ENCODE results near the gene BLOC1S3. TPM values are rescaled to one million over a fixed set of nuclear protein-coding genes. Genes with fewer than 3 reads are reported as not detected.

The BLOC1S3 gene
- total and polyA plus RNA-seq, 4 donors = 4.2 to 17.3 (median 8.1) TPM

DNA sequence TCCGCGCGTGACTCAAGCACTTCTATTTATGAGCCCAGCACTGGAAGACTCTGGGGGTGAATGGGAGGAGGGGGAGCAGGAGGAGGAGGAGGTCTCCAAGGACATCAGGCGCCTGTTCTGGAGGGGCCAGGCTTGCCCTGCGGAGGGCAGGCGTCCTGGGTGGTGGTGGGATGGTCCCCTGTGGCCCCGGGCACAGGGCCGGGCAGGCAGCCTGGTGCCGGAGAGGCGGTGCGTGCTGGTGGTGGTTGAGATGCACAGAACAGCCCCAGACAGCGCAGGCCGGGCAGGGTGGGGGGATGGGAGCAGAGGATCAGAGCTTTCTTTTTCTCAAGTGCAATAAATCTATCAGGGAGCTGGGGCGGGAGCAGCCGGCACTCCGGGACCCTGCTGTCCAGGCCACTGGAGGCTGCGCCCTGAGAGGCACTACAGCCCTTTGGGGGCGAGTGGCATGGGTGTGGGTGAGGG is 31.8 kb upstream of the BLOC1S3 start:
- TF ChIP-seq, protein P1, sequence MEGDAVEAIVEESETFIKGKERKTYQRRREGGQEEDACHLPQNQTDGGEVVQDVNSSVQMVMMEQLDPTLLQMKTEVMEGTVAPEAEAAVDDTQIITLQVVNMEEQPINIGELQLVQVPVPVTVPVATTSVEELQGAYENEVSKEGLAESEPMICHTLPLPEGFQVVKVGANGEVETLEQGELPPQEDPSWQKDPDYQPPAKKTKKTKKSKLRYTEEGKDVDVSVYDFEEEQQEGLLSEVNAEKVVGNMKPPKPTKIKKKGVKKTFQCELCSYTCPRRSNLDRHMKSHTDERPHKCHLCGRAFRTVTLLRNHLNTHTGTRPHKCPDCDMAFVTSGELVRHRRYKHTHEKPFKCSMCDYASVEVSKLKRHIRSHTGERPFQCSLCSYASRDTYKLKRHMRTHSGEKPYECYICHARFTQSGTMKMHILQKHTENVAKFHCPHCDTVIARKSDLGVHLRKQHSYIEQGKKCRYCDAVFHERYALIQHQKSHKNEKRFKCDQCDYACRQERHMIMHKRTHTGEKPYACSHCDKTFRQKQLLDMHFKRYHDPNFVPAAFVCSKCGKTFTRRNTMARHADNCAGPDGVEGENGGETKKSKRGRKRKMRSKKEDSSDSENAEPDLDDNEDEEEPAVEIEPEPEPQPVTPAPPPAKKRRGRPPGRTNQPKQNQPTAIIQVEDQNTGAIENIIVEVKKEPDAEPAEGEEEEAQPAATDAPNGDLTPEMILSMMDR (IDR thresholded peaks at IDR 0.05; ENCODE audit: control extremely low read depth, extremely low read depth) = no peak
- Histone ChIP-seq H3K27me3 (ENCODE audit: control insufficient read depth in 3 of 3, insufficient read depth in 3 of 3, low read length in 2 of 3) (peaks cover 0 to 7% (median 4%) of the 10 kb centered on the region in 3 donors), H3K27ac (ENCODE audit: low read depth in 1 of 2, low read length in 1 of 2) (no peak overlapping the region), H3K9ac (ENCODE audit: insufficient read depth in 1 of 2, low read length in 2 of 2) (no peak overlapping the region), H3K4me1 (ENCODE audit: control insufficient read depth in 5 of 5, insufficient read depth in 5 of 5, low read length in 5 of 5) (peaks cover 0 to 3% (median 0%) of the 10 kb centered on the region in 5 donors), H3K36me3 (ENCODE audit: control insufficient read depth in 4 of 4, insufficient read depth in 4 of 4, low read length in 4 of 4) (peaks cover 0 to 46% (median 13%) of the 10 kb centered on the region in 4 donors), H3K9me3 (ENCODE audit: control insufficient read depth in 4 of 4, insufficient read depth in 3 of 4, low read length in 3 of 4) (no peaks in the 10 kb centered on the region), H3K4me3 (no peak overlapping the region)
- DNase-seq (no peak), ATAC-seq (ENCODE audit: insufficient read depth, low FRiP score) (no peak)
- WGBS, 2 donors = 94% methylated on average over 18 of the region's 18 CpGs

DNA sequence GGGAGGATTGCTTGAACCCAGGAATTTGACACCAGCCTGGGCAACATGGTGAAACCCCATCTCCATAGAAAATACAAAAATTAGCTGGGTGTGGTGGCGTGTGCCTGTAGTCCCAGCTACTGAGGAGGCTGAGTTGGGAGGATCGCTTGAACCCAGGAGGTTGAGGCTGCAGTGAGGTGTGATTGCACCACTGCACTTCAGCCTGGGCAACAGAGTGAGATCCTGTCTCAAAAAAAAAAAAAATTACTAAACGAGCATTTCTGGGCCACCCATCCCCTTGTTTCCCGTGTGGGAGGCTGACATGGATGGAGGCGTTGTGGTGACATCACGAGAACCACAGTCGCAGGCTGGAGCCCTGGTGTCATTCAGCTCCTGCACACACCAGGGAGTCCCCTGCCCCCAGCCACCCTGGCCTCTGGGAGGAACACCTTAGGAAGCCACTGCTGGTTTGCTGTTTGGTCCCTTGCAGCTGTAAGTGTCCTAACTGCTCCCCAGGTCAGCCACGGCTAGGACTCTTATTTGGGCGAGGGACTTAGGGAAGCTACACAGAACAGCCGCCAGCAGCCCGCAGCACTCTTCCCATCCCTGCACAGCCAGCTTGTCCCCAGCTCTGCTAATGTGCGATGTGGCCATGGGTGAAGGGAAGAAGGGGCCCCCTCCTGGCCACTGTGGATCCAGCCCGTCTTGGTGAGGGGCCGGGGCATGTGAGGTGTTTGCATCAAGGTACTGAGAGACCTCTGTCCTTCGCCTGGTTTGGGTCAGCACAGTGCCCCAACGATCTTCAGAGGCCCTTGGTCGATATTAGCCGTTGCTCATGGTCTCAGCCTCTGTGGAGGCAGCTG is 30.5 kb upstream of the BLOC1S3 start:
- TF ChIP-seq, protein P1 (IDR thresholded peaks at IDR 0.05; ENCODE audit: control extremely low read depth, extremely low read depth) = no peak
- WGBS, 2 donors = 87 to 89% methylated on average over 18 of the region's 18 CpGs
- ATAC-seq (ENCODE audit: insufficient read depth, low FRiP score) = no peak

DNA sequence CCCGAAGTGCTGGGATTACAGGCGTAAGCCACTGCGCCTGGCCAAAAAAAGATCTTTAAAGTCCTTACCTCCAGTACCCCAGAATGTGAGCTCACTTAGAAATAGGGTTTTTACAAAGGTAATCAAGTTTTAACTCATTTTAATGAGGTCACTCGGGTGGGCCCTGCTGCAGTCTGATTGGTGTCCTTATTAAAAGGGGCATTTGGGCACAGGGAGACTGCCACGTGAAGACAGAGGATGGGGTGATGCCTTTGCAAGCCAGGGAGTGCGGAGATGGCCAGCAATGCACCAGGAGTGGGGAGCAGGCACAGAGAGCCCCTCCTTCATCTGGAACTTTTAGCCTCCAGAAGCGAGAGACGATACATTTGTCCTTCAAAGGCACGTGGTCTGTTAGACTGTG is 29.5 kb upstream of the BLOC1S3 start:
- Histone ChIP-seq H3K27ac (ENCODE audit: low read depth in 1 of 2, low read length in 1 of 2) (no peak overlapping the region), H3K9me3 (ENCODE audit: control insufficient read depth in 4 of 4, insufficient read depth in 3 of 4, low read length in 3 of 4) (peaks cover 0 to 9% (median 0%) of the 10 kb centered on the region in 4 donors), H3K4me3 (no peak overlapping the region), H3K36me3 (ENCODE audit: control insufficient read depth in 4 of 4, insufficient read depth in 4 of 4, low read length in 4 of 4) (peaks cover 0 to 26% (median 6%) of the 10 kb centered on the region in 4 donors), H3K27me3 (ENCODE audit: control insufficient read depth in 3 of 3, insufficient read depth in 3 of 3, low read length in 2 of 3) (peaks cover 0 to 21% (median 17%) of the 10 kb centered on the region in 3 donors), H3K4me1 (ENCODE audit: control insufficient read depth in 5 of 5, insufficient read depth in 5 of 5, low read length in 5 of 5) (peaks cover 0 to 26% (median 10%) of the 10 kb centered on the region in 5 donors), H3K9ac (ENCODE audit: insufficient read depth in 1 of 2, low read length in 2 of 2) (no peak overlapping the region)
- TF ChIP-seq, protein P1 (IDR thresholded peaks at IDR 0.05; ENCODE audit: control extremely low read depth, extremely low read depth) = no peak
- 84 to 85% methylated on average over 9 of the region's 9 CpGs for WGBS, 2 donors
- ATAC-seq (ENCODE audit: insufficient read depth, low FRiP score) = no peak
- no peak for DNase-seq

More for the DNA sequence above, 30.5 kb upstream of the BLOC1S3 start:
- Histone ChIP-seq H3K9me3 (ENCODE audit: control insufficient read depth in 4 of 4, insufficient read depth in 3 of 4, low read length in 3 of 4) (peaks cover 0 to 6% (median 0%) of the 10 kb centered on the region in 4 donors), H3K4me3 (no peak overlapping the region), H3K4me1 (ENCODE audit: control insufficient read depth in 5 of 5, insufficient read depth in 5 of 5, low read length in 5 of 5) (peaks cover 0 to 16% (median 4%) of the 10 kb centered on the region in 5 donors), H3K27me3 (ENCODE audit: control insufficient read depth in 3 of 3, insufficient read depth in 3 of 3, low read length in 2 of 3) (peaks cover 0 to 14% (median 13%) of the 10 kb centered on the region in 3 donors), H3K36me3 (ENCODE audit: control insufficient read depth in 4 of 4, insufficient read depth in 4 of 4, low read length in 4 of 4) (peaks cover 0 to 33% (median 9%) of the 10 kb centered on the region in 4 donors), H3K27ac (ENCODE audit: low read depth in 1 of 2, low read length in 1 of 2) (no peak overlapping the region), H3K9ac (ENCODE audit: insufficient read depth in 1 of 2, low read length in 2 of 2) (no peak overlapping the region)
- no peak for DNase-seq
